HG03066 (cell line): ENCODE results near the gene SH3RF1.
"Not testable (repeated sequence)": the region's sequence is repeated elsewhere in the genome, so short reads cannot be mapped to it uniquely, and the experiment has no call there.

Experiments
- ATAC-seq: cut with Tn5 transposase; IDR thresholded peaks from one replicate; pipeline ENCODE4 v1.9.1; 2021; ENCODE audit warnings: low read depth; ENCODE audit not compliant: unreplicated experiment

SH3RF1 gene

DNA sequence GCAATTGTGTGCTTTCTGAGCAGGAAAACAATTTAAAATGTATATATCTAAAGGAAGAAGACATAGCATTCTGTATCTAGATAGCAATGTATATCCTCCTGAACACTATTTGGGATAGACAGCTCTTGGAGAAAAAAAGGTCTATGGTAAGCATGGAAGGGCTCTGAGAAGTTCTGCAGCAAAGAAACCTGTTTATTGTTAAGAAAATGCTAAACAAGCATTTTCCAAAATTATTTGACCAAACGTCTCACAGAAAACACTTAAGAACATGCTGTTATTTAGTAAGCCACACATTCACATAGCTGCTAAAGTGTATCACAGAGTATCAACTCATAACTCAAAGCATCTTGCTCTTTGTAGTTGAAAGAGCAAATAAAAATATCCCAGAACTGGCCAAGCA is 67.9 kb downstream of the SH3RF1 start:
- no peak for ATAC-seq

GRCh38 chr4:169202145-169202699 is 68.5 kb downstream of the SH3RF1 start:
- no peak for ATAC-seq

GRCh38 chr4:169201222-169202144 is 69.3 kb downstream of the SH3RF1 start:
- ATAC-seq, result no peak

DNA sequence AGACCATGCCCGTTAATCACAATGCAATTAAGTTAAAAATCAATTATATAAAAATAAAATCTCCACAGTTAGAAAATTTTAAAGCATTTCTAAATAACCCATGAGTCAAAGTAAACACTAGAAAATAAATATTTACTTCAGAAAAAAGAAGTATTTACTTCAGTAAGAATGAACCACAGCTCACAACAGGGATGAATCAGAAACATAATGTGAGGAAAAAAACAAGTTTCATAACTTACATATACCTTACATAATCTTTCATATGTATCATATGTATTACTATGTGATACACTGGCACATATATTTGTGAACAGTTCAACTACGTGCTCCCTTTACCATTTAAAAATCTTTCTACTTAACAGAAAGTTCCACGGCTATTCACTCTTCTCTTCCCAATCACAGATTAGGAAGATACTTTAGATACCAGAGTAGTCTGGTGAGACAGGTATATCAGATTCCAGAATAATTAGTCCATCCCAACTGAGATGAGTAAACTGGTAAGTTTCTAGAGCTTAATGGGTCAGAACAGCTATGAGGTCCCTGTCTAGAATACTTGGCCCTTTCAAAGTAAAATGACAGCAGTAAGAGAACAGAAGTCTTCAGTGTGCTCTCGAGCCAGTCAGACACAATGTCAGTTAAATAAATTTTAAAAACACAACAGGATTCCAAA is 70.3 kb downstream of the SH3RF1 start:
- ATAC-seq, result no peak

DNA sequence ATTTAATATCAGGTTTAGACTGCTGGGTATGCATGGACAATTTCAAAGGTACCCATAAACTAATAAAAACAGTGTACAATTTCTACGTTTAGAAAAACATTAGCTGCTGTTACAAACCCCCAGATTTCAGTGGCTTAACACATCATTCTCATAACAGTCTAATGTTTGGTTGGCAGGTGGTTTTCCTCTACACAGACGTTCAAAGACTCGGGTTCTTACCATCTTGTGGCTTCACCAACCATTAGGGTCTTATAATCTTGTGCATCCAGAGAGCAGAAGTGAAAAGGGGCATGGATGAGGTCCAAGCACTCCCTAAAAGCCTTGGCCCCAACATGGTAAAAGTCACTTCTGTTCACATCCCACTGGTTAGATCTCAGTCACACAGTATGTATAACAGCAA is 71.6 kb downstream of the SH3RF1 start:
- no peak for ATAC-seq

DNA sequence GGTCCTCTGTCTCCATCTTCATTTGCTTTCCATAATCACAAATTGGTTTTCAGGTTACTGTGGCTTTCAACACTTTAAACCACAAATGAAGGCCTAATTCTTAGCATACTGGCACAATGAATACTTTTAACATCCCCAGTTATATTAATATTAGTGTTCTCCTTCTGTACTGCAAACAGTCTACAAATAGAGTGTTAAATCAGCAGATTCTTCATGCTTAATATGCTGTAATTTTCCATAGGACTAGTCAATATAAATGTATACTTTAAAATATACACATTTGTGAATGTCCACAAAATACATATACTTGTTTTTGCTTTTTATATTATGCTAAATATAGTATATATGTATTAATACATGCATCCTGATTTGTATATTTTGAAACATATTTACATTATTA is 72.6 kb downstream of the SH3RF1 start:
- no peak for ATAC-seq

- not testable (repeated sequence) for ATAC-seq
Measured at GRCh38 chr4:169197206-169197605, 73.5 kb downstream of the SH3RF1 start.

DNA sequence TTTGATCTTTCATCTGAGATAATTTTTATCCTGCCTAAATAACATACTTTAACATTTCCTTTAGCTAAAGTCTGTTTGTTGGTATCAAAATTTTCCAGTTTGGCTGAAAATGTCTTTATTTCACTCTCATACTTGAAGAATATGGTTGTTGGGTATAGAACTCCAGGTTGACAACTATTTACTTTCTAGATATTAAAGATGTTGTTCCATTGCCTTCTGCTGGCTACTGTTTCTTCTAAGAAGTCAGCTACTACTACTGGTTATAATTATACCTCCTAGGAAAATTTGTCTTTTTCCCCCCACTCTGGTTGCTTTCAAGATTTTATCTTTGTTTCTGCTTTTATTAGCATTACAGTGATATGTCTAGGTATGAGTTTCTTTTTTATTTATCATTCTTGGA is 75.7 kb downstream of the SH3RF1 start:
- no peak for ATAC-seq

- not testable (repeated sequence) for ATAC-seq
Measured at GRCh38 chr4:169189968-169190367, 80.8 kb downstream of the SH3RF1 start.

GRCh38 chr4:169189372-169189771 is 81.4 kb downstream of the SH3RF1 start:
- peak; percentile 80 for ATAC-seq

- ATAC-seq, result no peak
Measured at GRCh38 chr4:169188204-169188603, 82.6 kb downstream of the SH3RF1 start.

- ATAC-seq, result no peak
Measured at GRCh38 chr4:169185133-169185956, 85.4 kb downstream of the SH3RF1 start.

- ATAC-seq, result no peak
Measured at GRCh38 chr4:169184686-169185085, 86.1 kb downstream of the SH3RF1 start.

- ATAC-seq, result no peak
Measured at GRCh38 chr4:169184236-169184635, 86.5 kb downstream of the SH3RF1 start.

DNA sequence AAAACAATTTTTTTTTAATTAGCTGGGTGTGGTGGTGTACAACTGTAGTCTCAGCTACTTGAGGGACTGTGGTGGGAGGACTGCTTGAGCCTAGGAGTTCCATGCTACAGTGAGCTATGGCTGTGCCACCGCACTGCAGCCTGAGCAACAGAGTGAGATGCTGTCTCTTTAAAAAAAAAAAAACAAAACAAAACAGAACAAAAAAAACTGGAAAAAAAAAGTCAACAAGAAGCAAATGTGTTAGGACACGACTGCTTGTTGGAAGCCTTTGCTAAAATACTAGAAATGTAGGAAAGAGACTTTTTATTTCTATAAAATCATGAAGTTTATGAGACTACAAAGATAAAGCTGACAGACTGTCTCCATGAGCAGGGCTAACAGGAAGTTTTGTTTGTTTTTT is 87.2 kb downstream of the SH3RF1 start:
- ATAC-seq, result no peak

GRCh38 chr4:169179609-169180521 is 90.9 kb downstream of the SH3RF1 start:
- ATAC-seq, result no peak

- ATAC-seq, result not testable (repeated sequence)
Measured at GRCh38 chr4:169178092-169178491, 92.7 kb downstream of the SH3RF1 start.

GRCh38 chr4:169175476-169175875 is 95.3 kb downstream of the SH3RF1 start:
- ATAC-seq, result no peak

DNA sequence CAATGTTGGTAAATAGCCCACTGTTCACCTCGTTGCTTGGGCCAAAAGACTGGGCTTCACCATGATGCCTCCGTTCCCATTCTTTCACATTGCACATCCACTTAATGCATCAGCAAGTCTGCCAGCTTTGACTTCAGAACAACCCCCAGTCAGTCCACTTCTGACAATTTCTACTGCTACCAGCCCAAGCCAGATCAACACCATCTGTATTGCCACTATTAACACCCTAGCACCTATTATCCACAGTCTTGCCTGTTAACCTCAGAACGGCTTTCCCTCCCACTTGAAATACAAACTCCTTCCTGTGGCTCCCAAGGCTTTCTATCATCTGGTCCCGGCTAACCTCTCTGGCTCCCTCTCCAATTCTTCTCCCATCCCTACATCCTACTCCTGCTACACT is 95.7 kb downstream of the SH3RF1 start:
- no peak for ATAC-seq

GRCh38 chr4:169174247-169174646 is 96.5 kb downstream of the SH3RF1 start:
- ATAC-seq, result no peak
